H1 (cell line): ENCODE results near the gene GNAQ. TPM values are rescaled to one million over a fixed set of nuclear protein-coding genes. Genes with fewer than 3 reads are reported as not detected.

Source experiments
- BRCA1 ChIP-seq: IDR thresholded peaks from 2 replicates; pipeline ENCODE4 v1.6.1; 2012; ENCODE audit warnings: low read depth, low read length, improper control_type of control experiment
- HDAC2 ChIP-seq, 2 experiments: fragments of 300-600 bp in 1 of 2; sonication (generic) in 1 of 2; IDR thresholded peaks; 2 replicates each; pipeline ENCODE4 v1.6.1; 2011 to 2012; ENCODE audit warnings: low read depth in 2 of 2, low read length in 2 of 2, mild to moderate bottlenecking in 2 of 2, moderate library complexity in 2 of 2, borderline replicate concordance in 1 of 2, inconsistent platforms in 1 of 2
- HDAC6 ChIP-seq: IDR thresholded peaks from one replicate; pipeline ENCODE4 v1.7.1; 2012; ENCODE audit warnings: low read depth, mild to moderate bottlenecking, inconsistent platforms, low read length, moderate library complexity
- SIN3A ChIP-seq, 2 experiments: IDR thresholded peaks in 1 of 2; conservative IDR thresholded peaks in 1 of 2; 2 replicates each; pipeline ENCODE4 v1.6.1; 2011 to 2012; ENCODE audit warnings: low read length in 2 of 2, improper control_type of control experiment in 1 of 2, low read depth in 1 of 2, mild to moderate bottlenecking in 1 of 2
- polyA plus RNA-seq, 7 experiments: library from polyadenylated mRNA; depleted of rRNA in 3 of 7; stranded (reverse) in 5 of 7; unstranded in 2 of 7; fragments of >200 nt in 5 of 7; fragments of 200-250 nt in 2 of 7; gene quantifications; 1 replicate in 5 of 7; 2 replicates in 1 of 7; 4 replicates in 1 of 7; pipeline versions ENCODE4 v1.2.1 to v1.2.3, GENCODE V29; 2011 to 2013; ENCODE audit warnings: missing spikeins in 2 of 7, mixed read lengths in 2 of 7
- total RNA-seq: library from RNA; stranded (reverse); fragmentation: NEBNext Ultra II Directional; extraction: Animal tissue kit (Norgen Biotek cat#: 25700); gene quantifications from 2 replicates; pipeline ENCODE4 v1.2.1, GENCODE V29; 2021
- TF ChIP-seq, protein P1 (sequence below), 3 experiments: IDR thresholded peaks; 1 replicate in 2 of 3; 2 replicates in 1 of 3; pipeline versions ENCODE4 v1.5.1 to v1.6.1; 2011; ENCODE audit warnings: low read length in 3 of 3, mild to moderate bottlenecking in 3 of 3, inconsistent platforms in 2 of 3, low read depth in 1 of 3, moderate library complexity in 1 of 3; ENCODE audit not compliant: insufficient read depth in 1 of 3; ENCODE audit errors: control extremely low read depth in 1 of 3

GNAQ gene
- total and polyA plus RNA-seq, 2 of the 8 experiments (the other 6 are each of a cell fraction or from before 2014, with no cell fraction given) = 22.8 to 63.8 TPM

DNA sequence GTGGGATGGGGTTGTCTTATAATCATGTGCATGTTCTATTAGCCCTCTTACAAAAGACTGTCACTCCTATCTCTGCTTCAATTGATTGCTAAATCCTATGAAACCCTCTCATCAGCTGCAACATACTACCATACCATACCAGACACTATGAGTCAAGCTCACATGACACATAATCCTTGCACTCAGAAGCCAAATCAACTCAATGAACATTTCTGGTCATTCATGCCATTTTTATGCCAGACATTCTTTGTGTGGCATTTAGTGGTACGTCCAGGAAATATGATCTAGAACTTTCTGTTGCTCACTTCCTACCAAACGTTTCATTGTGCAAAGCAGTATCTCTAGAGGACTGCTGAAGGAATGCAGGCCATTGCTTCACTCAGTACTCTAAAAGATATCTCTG is 224.3 kb downstream of the GNAQ start (continued):
- TF ChIP-seq, protein P1, sequence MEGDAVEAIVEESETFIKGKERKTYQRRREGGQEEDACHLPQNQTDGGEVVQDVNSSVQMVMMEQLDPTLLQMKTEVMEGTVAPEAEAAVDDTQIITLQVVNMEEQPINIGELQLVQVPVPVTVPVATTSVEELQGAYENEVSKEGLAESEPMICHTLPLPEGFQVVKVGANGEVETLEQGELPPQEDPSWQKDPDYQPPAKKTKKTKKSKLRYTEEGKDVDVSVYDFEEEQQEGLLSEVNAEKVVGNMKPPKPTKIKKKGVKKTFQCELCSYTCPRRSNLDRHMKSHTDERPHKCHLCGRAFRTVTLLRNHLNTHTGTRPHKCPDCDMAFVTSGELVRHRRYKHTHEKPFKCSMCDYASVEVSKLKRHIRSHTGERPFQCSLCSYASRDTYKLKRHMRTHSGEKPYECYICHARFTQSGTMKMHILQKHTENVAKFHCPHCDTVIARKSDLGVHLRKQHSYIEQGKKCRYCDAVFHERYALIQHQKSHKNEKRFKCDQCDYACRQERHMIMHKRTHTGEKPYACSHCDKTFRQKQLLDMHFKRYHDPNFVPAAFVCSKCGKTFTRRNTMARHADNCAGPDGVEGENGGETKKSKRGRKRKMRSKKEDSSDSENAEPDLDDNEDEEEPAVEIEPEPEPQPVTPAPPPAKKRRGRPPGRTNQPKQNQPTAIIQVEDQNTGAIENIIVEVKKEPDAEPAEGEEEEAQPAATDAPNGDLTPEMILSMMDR (IDR thresholded peaks at IDR 0.05; ENCODE audit: control extremely low read depth in 1 of 3, insufficient read depth in 1 of 3, low read depth in 1 of 3, low read length in 3 of 3) = no peak
- no peak for TF ChIP-seq HDAC6
- TF ChIP-seq HDAC2 (IDR thresholded peaks at IDR 0.05; ENCODE audit: borderline replicate concordance in 1 of 2, low read depth in 2 of 2, low read length in 2 of 2) = no peak
- TF ChIP-seq BRCA1 = no peak
- no peak for TF ChIP-seq SIN3A (conservative IDR thresholded peaks at IDR 0.05 in 1 of 2, IDR thresholded peaks at IDR 0.05 in 1 of 2; ENCODE audit: low read depth in 1 of 2, low read length in 2 of 2)
